Testis (tissue), 2 donors: ENCODE data around the gene CCDC117.

Experiments used
- CTCF ChIP-seq, 3 experiments: fragments of 450-650 bp in 2 of 3; fragments of 200-600 bp in 1 of 3; sonication (generic) in 1 of 3; IDR thresholded peaks; one replicate each; pipeline ENCODE4 v1.5.1; 2016 to 2019; ENCODE audit warnings: antibody characterized with exemption in 3 of 3, mild to moderate bottlenecking in 2 of 3, moderate library complexity in 1 of 3
- POLR2A ChIP-seq: fragments of 450-650 bp; IDR thresholded peaks from one replicate; pipeline ENCODE4 v1.6.1; 2017; ENCODE audit warnings: antibody characterized with exemption, mild to moderate bottlenecking, moderate library complexity

GRCh38 chr22:28728002-28728401 lies 44.5 kb upstream of the CCDC117 start:
- TF ChIP-seq CTCF (IDR thresholded peaks at IDR 0.05), result no peak
- no peak for TF ChIP-seq POLR2A
